Posterior vena cava (tissue), 2 donors: ENCODE data around the gene HSPG2. TPM values are rescaled to one million over a fixed set of nuclear protein-coding genes. Genes with fewer than 3 reads are reported as not detected.
A peak's percentile ranks its signal among the peaks of the same experiment; 100 is the strongest.
"Not testable (repeated sequence)": the region's sequence is repeated elsewhere in the genome, so short reads cannot be mapped to it uniquely, and the experiment has no call there.

ENCODE experiments used
- DNase-seq: peaks from one replicate; pipeline ENCODE4 v3.0.0-alpha.2; 2020; ENCODE audit warnings: low spot score
- intact Hi-C, 2 donors: fragments of 100-400 bp; cut with DNase I; formaldehyde crosslinking; loops; one replicate each; pipeline versions ENCODE4 v1.14.1 to v1.14.2; 2022 to 2023
- total RNA-seq, 2 donors: library from RNA; stranded (reverse); fragmentation: NEBNext Ultra II Directional; extraction: Animal tissue kit (Norgen Biotek cat#: 25700); gene quantifications; one replicate each; pipeline ENCODE4 v1.2.1, GENCODE V29; 2021
- donor health status: DM: yes; HTN: yes; CAD: no.
- donor health status: DM: yes; HTN: yes; CAD: no.

HSPG2 gene
- total RNA-seq, 2 donors from 2014 or later = 682 to 919 TPM

GRCh38 chr1:21961337-21961736 lies 24.2 kb upstream of the HSPG2 start:
- intact Hi-C loops = loop anchor here (5.0 kb wide), 2 partner anchors 64 to 99 kb away; no protein-coding TSS in a partner anchor
- DNase-seq = no peak

- intact Hi-C loops = no loop called here
- DNase-seq = no peak
Observed at GRCh38 chr1:21956720-21957552, 19.8 kb upstream of the HSPG2 start.

GRCh38 chr1:21955501-21956281 lies 18.6 kb upstream of the HSPG2 start:
- no peak for DNase-seq
- intact Hi-C loops = no loop called here

GRCh38 chr1:21955058-21955457 lies 17.9 kb upstream of the HSPG2 start:
- DNase-seq = peak; percentile 91
- intact Hi-C loops = no loop called here

GRCh38 chr1:21952786-21953520 lies 15.8 kb upstream of the HSPG2 start:
- intact Hi-C loops = no loop called here
- DNase-seq = no peak

GRCh38 chr1:21951226-21951870 lies 14.2 kb upstream of the HSPG2 start:
- intact Hi-C loops = no loop called here
- no peak for DNase-seq

GRCh38 chr1:21950734-21951133 lies 13.6 kb upstream of the HSPG2 start:
- DNase-seq = no peak
- intact Hi-C loops = no loop called here

GRCh38 chr1:21946836-21947587 lies 9.9 kb upstream of the HSPG2 start:
- intact Hi-C loops = no loop called here
- no peak for DNase-seq

- intact Hi-C loops = no loop called here
- DNase-seq = no peak
Observed at GRCh38 chr1:21944733-21945073, 7.6 kb upstream of the HSPG2 start.

GRCh38 chr1:21942959-21943640 lies 6.0 kb upstream of the HSPG2 start:
- intact Hi-C loops, DNase-seq: not testable (repeated sequence)

GRCh38 chr1:21942464-21942863 lies 5.4 kb upstream of the HSPG2 start:
- DNase-seq = no peak
- intact Hi-C loops = no loop called here

- intact Hi-C loops = no loop called here
- no peak for DNase-seq
Observed at GRCh38 chr1:21941370-21941769, 4.3 kb upstream of the HSPG2 start.

- intact Hi-C loops = no loop called here
- no peak for DNase-seq
Observed at GRCh38 chr1:21940492-21940891, 3.4 kb upstream of the HSPG2 start.

GRCh38 chr1:21939650-21940374 lies 2.7 kb upstream of the HSPG2 start:
- intact Hi-C loops = loop anchor here in 1 of 2 donors (5.0 kb wide), 1 partner anchor 38 kb away; no protein-coding TSS in a partner anchor

GRCh38 chr1:21938732-21939538 lies 1.8 kb upstream of the HSPG2 start:
- DNase-seq = no peak
- intact Hi-C loops = loop anchor here in 1 of 2 donors (5.0 kb wide), 1 partner anchor 37 kb away; no protein-coding TSS in a partner anchor

More at GRCh38 chr1:21939650-21940374, 2.7 kb upstream of the HSPG2 start:
- peak; percentile 97 for DNase-seq

GRCh38 chr1:21937372-21938121 lies 437 bp upstream of the HSPG2 start:
- intact Hi-C loops = loop anchor here in 1 of 2 donors (5.0 kb wide), 1 partner anchor 35 kb away; no protein-coding TSS in a partner anchor
- DNase-seq = peak; percentile 92
